PC-9 (cell line): ENCODE measurements around the gene PRDM15. TPM values are rescaled to one million over a fixed set of nuclear protein-coding genes. Genes with fewer than 3 reads are reported as not detected.

Experiments used
- BruUV-seq: library from RNA; stranded (reverse); fragments of 400-500 nt; replicated peaks from 2 replicates; lab custom pipeline; 2021; lab: Mats Ljungman, UMichigan
- CTCF ChIA-PET: fragments of 300-600 bp; sonication (Branson Sonifier 250); formaldehyde crosslinking; loops from one replicate; lab custom pipeline; 2022; ENCODE audit warnings: antibody characterized with exemption; lab: Charles Lee
- POLR2A ChIA-PET: fragments of 300-600 bp; sonication (Branson Sonifier 250); formaldehyde crosslinking; loops from one replicate; lab custom pipeline; 2022; ENCODE audit warnings: antibody characterized with exemption; ENCODE audit not compliant: unreplicated experiment; lab: Charles Lee
- DNase-seq, 2 experiments: peaks; one replicate each; pipeline versions ENCODE4 v3.0.0 to v3.0.0-alpha.2; 2015 to 2022; ENCODE audit warnings: mixed read lengths in 1 of 2
- H2AFZ ChIP-seq: fragments of 200-600 bp; sonication (generic); 2 replicates; pipeline ENCODE4 v1.8.1; 2017; ENCODE audit warnings: antibody characterized with exemption
- H3F3A ChIP-seq: fragments of 200-600 bp; sonication (generic); 2 replicates; pipeline ENCODE4 v1.8.1; 2017; ENCODE audit warnings: antibody characterized with exemption, mild to moderate bottlenecking, low read depth; ENCODE audit not compliant: insufficient read depth
- H3K27ac ChIP-seq: fragments of 200-600 bp; sonication (generic); 2 replicates; pipeline ENCODE4 v1.6.1; 2016; ENCODE audit warnings: mixed run types
- H3K27me3 ChIP-seq: fragments of 200-600 bp; sonication (generic); 2 replicates; pipeline ENCODE4 v1.6.1; 2016; ENCODE audit warnings: low read depth, mixed run types; ENCODE audit not compliant: insufficient read depth
- H3K36me3 ChIP-seq: fragments of 200-600 bp; sonication (generic); 2 replicates; pipeline ENCODE4 v1.6.1; 2016; ENCODE audit warnings: low read depth, mixed run types
- H3K4me1 ChIP-seq: fragments of 200-600 bp; sonication (generic); replicated peaks from 2 replicates; pipeline ENCODE4 v1.6.1; 2016; ENCODE audit warnings: mixed run types; ENCODE audit not compliant: insufficient read depth
- H3K4me2 ChIP-seq: fragments of 200-600 bp; sonication (generic); 2 replicates; pipeline ENCODE4 v1.6.1; 2017; ENCODE audit warnings: mixed run types
- H3K4me3 ChIP-seq: fragments of 200-600 bp; sonication (generic); 2 replicates; pipeline ENCODE4 v1.6.1; 2016; ENCODE audit warnings: mixed run types
- H3K79me2 ChIP-seq: fragments of 200-600 bp; sonication (generic); 2 replicates; pipeline ENCODE4 v1.6.1; 2017; ENCODE audit warnings: low read depth, mixed run types
- H3K9me2 ChIP-seq: fragments of 200-600 bp; sonication (generic); 2 replicates; pipeline ENCODE4 v1.8.1; 2017; ENCODE audit warnings: mild to moderate bottlenecking; ENCODE audit not compliant: insufficient read depth
- H3K9me3 ChIP-seq: fragments of 200-600 bp; sonication (generic); 2 replicates; pipeline ENCODE4 v1.8.1; 2016; ENCODE audit warnings: low read depth; ENCODE audit not compliant: insufficient read depth
- H4K20me1 ChIP-seq: fragments of 200-600 bp; sonication (generic); 2 replicates; pipeline ENCODE4 v1.8.1; 2017; ENCODE audit not compliant: insufficient read depth
- CTCF ChIP-seq: fragments of 200-600 bp; sonication (generic); conservative IDR thresholded peaks from 2 replicates; pipeline ENCODE4 v1.6.1; 2017; ENCODE audit warnings: mixed run types, antibody characterized with exemption, mild to moderate bottlenecking, moderate library complexity
- EZH2 ChIP-seq: fragments of 200-600 bp; sonication (generic); IDR thresholded peaks from 2 replicates; pipeline ENCODE4 v1.8.0; 2017; ENCODE audit warnings: antibody characterized with exemption, low read depth
- intact Hi-C: fragments of 100-400 bp; cut with micrococcal nuclease; formaldehyde crosslinking; loops from one replicate; pipeline ENCODE4 v1.10.0; 2022; ENCODE audit not compliant: unreplicated experiment
- total RNA-seq: library from RNA; stranded (reverse); gene quantifications from 2 replicates; pipeline ENCODE4 v1.2.3, GENCODE V29; 2021

PRDM15 gene
- total RNA-seq, 1 experiment from 2014 or later = 8.8 TPM

- no TSS peak for BruUV-seq
- no peak overlapping the region for H3K4me2 ChIP-seq
- no peaks in the 10 kb centered on the region for H3K27me3 ChIP-seq
- H3K36me3 ChIP-seq = no peaks in the 10 kb centered on the region
- H3K9me2 ChIP-seq = no peaks in the 10 kb centered on the region
- H3K4me3 ChIP-seq = no peak overlapping the region
- POLR2A ChIA-PET = no interaction called here
- CTCF ChIA-PET = no interaction called here
- no peak overlapping the region for H3K27ac ChIP-seq
- intact Hi-C loops = no loop called here
- DNase-seq = no peak
- peaks cover 39% of the 10 kb centered on the region for H3K4me1 ChIP-seq
- TF ChIP-seq EZH2 (no peak), CTCF (no peak)
- H3K79me2 ChIP-seq = peaks cover 6% of the 10 kb centered on the region; the same call in 1 of the 2 replicates
- no peak overlapping the region for H2AFZ ChIP-seq
- H3K9me3 ChIP-seq = no peaks in the 10 kb centered on the region
- no peaks in the 10 kb centered on the region for H4K20me1 ChIP-seq
- no peaks in the 10 kb centered on the region for H3F3A ChIP-seq
These were observed 104.5 kb downstream of the PRDM15 start for GRCh38 chr21:41774467-41775148.

- no peak for DNase-seq
- H3K4me1 ChIP-seq = peaks cover 21% of the 10 kb centered on the region
- H3K4me2 ChIP-seq = no peak overlapping the region
- no peaks in the 10 kb centered on the region for H3K9me2 ChIP-seq
- POLR2A ChIA-PET = no interaction called here
- H3K79me2 ChIP-seq = peaks cover 15% of the 10 kb centered on the region
- H3K36me3 ChIP-seq = no peaks in the 10 kb centered on the region
- H3K4me3 ChIP-seq = no peak overlapping the region
- BruUV-seq = no TSS peak
- no peaks in the 10 kb centered on the region for H3K27me3 ChIP-seq
- peaks cover 15% of the 10 kb centered on the region for H3F3A ChIP-seq
- CTCF ChIA-PET = no interaction called here
- TF ChIP-seq CTCF = no peak
- no peak for TF ChIP-seq EZH2
- intact Hi-C loops = no loop called here
- H4K20me1 ChIP-seq = no peaks in the 10 kb centered on the region
- H3K27ac ChIP-seq = no peak overlapping the region
- no peaks in the 10 kb centered on the region for H3K9me3 ChIP-seq
- no peak overlapping the region for H2AFZ ChIP-seq
These were observed 106.6 kb downstream of the PRDM15 start for GRCh38 chr21:41772351-41773080.

- H3K27me3 ChIP-seq = no peaks in the 10 kb centered on the region
- BruUV-seq = no TSS peak
- POLR2A ChIA-PET = no interaction called here
- no peaks in the 10 kb centered on the region for H3K9me2 ChIP-seq
- no peaks in the 10 kb centered on the region for H3K36me3 ChIP-seq
- no peak for TF ChIP-seq CTCF
- no peak for TF ChIP-seq EZH2
- no peak overlapping the region for H3K4me3 ChIP-seq
- H3F3A ChIP-seq = peaks cover 19% of the 10 kb centered on the region
- intact Hi-C loops = no loop called here
- no peak overlapping the region for H2AFZ ChIP-seq
- peaks cover 22% of the 10 kb centered on the region for H3K79me2 ChIP-seq
- no peak for DNase-seq
- peaks cover 1% of the 10 kb centered on the region; the same call in 1 of the 2 replicates for H4K20me1 ChIP-seq
- H3K4me1 ChIP-seq = peaks cover 18% of the 10 kb centered on the region
- CTCF ChIA-PET = no interaction called here
- H3K27ac ChIP-seq = no peak overlapping the region
- H3K4me2 ChIP-seq = no peak overlapping the region
- H3K9me3 ChIP-seq = no peaks in the 10 kb centered on the region
These were observed 107.6 kb downstream of the PRDM15 start for GRCh38 chr21:41771625-41771945.
